GM19238 (cell line): ENCODE results near the gene CLEC18C.
"Not testable (repeated sequence)": the region's sequence is repeated elsewhere in the genome, so short reads cannot be mapped to it uniquely, and the experiment has no call there.

Experiments
- DNase-seq: peaks from one replicate; pipeline ENCODE4 v3.0.0; 2011; ENCODE audit warnings: low spot score; ENCODE audit not compliant: insufficient read length

The CLEC18C gene

GRCh38 chr16:70173212-70173837 lies at the start of gene CLEC18C:
TSS of gene CLEC18C (plus strand) at chr16:70173787. CDS start at chr16:70174279, 492 bp downstream.
- DNase-seq: not testable (repeated sequence)

GRCh38 chr16:70123822-70124221 lies 49.8 kb upstream of the CLEC18C start:
- not testable (repeated sequence) for DNase-seq

GRCh38 chr16:70126226-70126625 lies 47.4 kb upstream of the CLEC18C start:
- DNase-seq: not testable (repeated sequence)

GRCh38 chr16:70127706-70128105 lies 45.9 kb upstream of the CLEC18C start:
- not testable (repeated sequence) for DNase-seq

GRCh38 chr16:70128844-70129243 lies 44.7 kb upstream of the CLEC18C start:
- DNase-seq: not testable (repeated sequence)

- not testable (repeated sequence) for DNase-seq
Measured at GRCh38 chr16:70135796-70136195, 37.8 kb upstream of the CLEC18C start.

- DNase-seq: not testable (repeated sequence)
Measured at GRCh38 chr16:70136595-70136994, 37.0 kb upstream of the CLEC18C start.

GRCh38 chr16:70142739-70143138 lies 30.8 kb upstream of the CLEC18C start:
- not testable (repeated sequence) for DNase-seq

- not testable (repeated sequence) for DNase-seq
Measured at GRCh38 chr16:70143231-70143895, 30.2 kb upstream of the CLEC18C start.

GRCh38 chr16:70147853-70148252 lies 25.7 kb upstream of the CLEC18C start:
- DNase-seq: not testable (repeated sequence)

GRCh38 chr16:70148453-70148852 lies 25.1 kb upstream of the CLEC18C start:
- not testable (repeated sequence) for DNase-seq

- DNase-seq: not testable (repeated sequence)
Measured at GRCh38 chr16:70149296-70149695, 24.3 kb upstream of the CLEC18C start.

- DNase-seq: no peak
Measured at GRCh38 chr16:70151391-70151790, 22.2 kb upstream of the CLEC18C start.

GRCh38 chr16:70151941-70152509 lies 21.6 kb upstream of the CLEC18C start:
- no peak for DNase-seq

- no peak for DNase-seq
Measured at GRCh38 chr16:70152578-70153302, 20.8 kb upstream of the CLEC18C start.

- not testable (repeated sequence) for DNase-seq
Measured at GRCh38 chr16:70154736-70155135, 18.9 kb upstream of the CLEC18C start.

- no peak for DNase-seq
Measured at GRCh38 chr16:70156207-70156978, 17.2 kb upstream of the CLEC18C start.

GRCh38 chr16:70157105-70157476 lies 16.5 kb upstream of the CLEC18C start:
- no peak for DNase-seq

- no peak for DNase-seq
Measured at GRCh38 chr16:70157477-70158260, 15.9 kb upstream of the CLEC18C start.

GRCh38 chr16:70158261-70158939 lies 15.2 kb upstream of the CLEC18C start:
- DNase-seq: no peak
